Gastrocnemius medialis (tissue), 4 donors: Measurements from ENCODE around the gene KCNQ5. TPM values are rescaled to one million over a fixed set of nuclear protein-coding genes. Genes with fewer than 3 reads are reported as not detected.
A peak's percentile ranks its signal among the peaks of the same experiment; 100 is the strongest.

Experiments used
- ATAC-seq, 2 donors: fragments of 150-250 bp; one replicate each; pipeline ENCODE4 v1.9.1; 2016
- DNase-seq, 2 donors: peaks; one replicate each; pipeline ENCODE4 v3.0.0-alpha.2; 2019
- H3K27ac ChIP-seq, 4 donors: fragments of 200-600 bp; sonication (generic); 1 replicate in 1 of 4; 2 replicates in 3 of 4; pipeline ENCODE4 v1.5.1; 2016 to 2018; ENCODE audit warnings: mild to moderate bottlenecking in 2 of 4, moderate library complexity in 1 of 4
- H3K27me3 ChIP-seq, 3 donors: fragments of 200-600 bp; sonication (generic) in 2 of 3; 1 replicate in 1 of 3; 2 replicates in 2 of 3; pipeline versions ENCODE4 v1.5.1 to v1.6.0; 2016 to 2019; ENCODE audit warnings: mild to moderate bottlenecking in 1 of 3, moderate library complexity in 1 of 3
- H3K36me3 ChIP-seq, 2 donors: fragments of 200-600 bp; sonication (generic) in 1 of 2; one replicate each; pipeline ENCODE4 v1.5.1; 2017 to 2018
- H3K4me1 ChIP-seq, 2 donors: fragments of 200-600 bp; sonication (generic) in 1 of 2; one replicate each; pipeline ENCODE4 v1.5.1; 2016 to 2017; ENCODE audit warnings: mild to moderate bottlenecking in 2 of 2
- H3K4me3 ChIP-seq, 4 donors: fragments of 200-600 bp; sonication (generic) in 3 of 4; 1 replicate in 1 of 4; 2 replicates in 3 of 4; pipeline ENCODE4 v1.5.1; 2016 to 2019; ENCODE audit warnings: mild to moderate bottlenecking in 2 of 4
- H3K9me3 ChIP-seq, 3 donors: fragments of 200-600 bp; sonication (generic) in 2 of 3; 1 replicate in 1 of 3; 2 replicates in 2 of 3; pipeline ENCODE4 v1.5.1; 2016 to 2019
- POLR2A ChIP-seq, 2 donors: fragments of 450-650 bp; IDR thresholded peaks; one replicate each; pipeline ENCODE4 v1.6.1; 2017; ENCODE audit warnings: antibody characterized with exemption in 2 of 2, mild to moderate bottlenecking in 2 of 2, moderate library complexity in 2 of 2
- in situ Hi-C, 4 donors: fragments of 200-750 bp; cut with MboI; loops; one replicate each; pipeline versions ENCODE4 v1.15.0 to v1.8.0; 2017; ENCODE audit warnings: low sequenced_read_pairs in 4 of 4
- intact Hi-C: fragments of 100-400 bp; cut with DNase I; formaldehyde crosslinking; loops from one replicate; pipeline ENCODE4 v1.15.1; 2023; ENCODE audit warnings: low total_unique reads
- total RNA-seq, 4 donors: library from RNA; depleted of rRNA; stranded (reverse); fragments of >200 nt; gene quantifications; one replicate each; pipeline versions ENCODE4 v1.1.0 to v1.2.3, GENCODE V29; 2016
- TF ChIP-seq, protein P1 (sequence below), 5 experiments: fragments of 450-650 bp in 3 of 5; fragments of 200-600 bp in 2 of 5; sonication (generic) in 2 of 5; IDR thresholded peaks in 4 of 5; conservative IDR thresholded peaks in 1 of 5; 1 replicate in 4 of 5; 2 replicates in 1 of 5; pipeline ENCODE4 v1.5.1; 2016 to 2019; ENCODE audit warnings: antibody characterized with exemption in 5 of 5, mild to moderate bottlenecking in 3 of 5, moderate library complexity in 3 of 5

Gene KCNQ5
- total RNA-seq, 4 donors from 2014 or later, result 5.3 to 19.3 (median 15.1) TPM

DNA sequence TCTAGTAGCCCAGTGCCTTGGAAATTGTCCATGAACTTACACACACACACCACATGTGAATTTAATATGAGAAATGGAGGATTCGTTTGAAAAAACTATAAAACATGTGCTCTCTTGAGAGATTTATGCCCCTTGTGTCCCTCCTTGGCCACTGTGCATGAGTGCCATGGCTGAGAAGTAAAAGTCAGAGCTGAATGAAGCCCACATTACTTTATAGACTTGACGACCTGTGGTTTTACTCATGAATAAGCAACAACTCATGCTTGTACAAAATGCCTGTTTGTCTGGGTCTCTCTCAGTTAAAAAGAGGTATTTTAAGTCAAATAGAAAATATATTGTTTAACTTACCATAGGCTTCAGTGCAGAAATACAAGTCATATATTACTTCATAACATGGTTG lies 102.7 kb downstream of the KCNQ5 start:
- no peaks in the 10 kb centered on the region for H3K4me1 ChIP-seq
- in situ Hi-C loops, result no loop called here
- no peak for ATAC-seq

DNA sequence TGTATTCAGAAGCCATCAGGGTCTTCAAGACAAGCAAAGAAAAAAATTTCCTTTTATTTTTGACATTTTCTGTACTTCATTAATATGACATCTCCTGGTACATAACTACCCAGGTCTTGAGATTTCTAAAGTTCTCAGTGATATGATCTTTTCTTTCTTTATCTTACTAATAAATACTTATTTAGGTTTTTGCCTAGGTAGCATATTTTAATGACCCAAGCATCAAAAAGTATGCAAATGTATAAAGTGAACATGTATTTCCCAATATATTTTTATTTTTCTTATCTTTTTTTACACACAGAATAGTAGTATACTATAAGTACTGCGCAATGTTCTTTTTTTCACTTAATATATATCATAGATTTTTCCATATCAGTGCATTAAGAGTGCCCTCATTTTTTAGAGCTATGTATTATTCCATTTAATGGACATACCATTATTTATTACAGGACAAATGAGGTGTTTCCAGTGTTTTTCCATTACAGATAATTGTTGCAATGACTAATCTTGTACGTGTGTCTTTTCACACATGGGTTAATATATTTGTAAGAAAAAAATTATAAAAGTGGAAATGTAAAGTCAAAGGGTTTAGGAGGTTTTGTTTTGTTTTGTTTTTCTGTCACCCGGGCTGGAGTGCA lies 107.0 kb downstream of the KCNQ5 start:
- in situ Hi-C loops, result no loop called here
- TF ChIP-seq POLR2A (IDR thresholded peaks at IDR 0.05), result no peak
- TF ChIP-seq, protein P1, sequence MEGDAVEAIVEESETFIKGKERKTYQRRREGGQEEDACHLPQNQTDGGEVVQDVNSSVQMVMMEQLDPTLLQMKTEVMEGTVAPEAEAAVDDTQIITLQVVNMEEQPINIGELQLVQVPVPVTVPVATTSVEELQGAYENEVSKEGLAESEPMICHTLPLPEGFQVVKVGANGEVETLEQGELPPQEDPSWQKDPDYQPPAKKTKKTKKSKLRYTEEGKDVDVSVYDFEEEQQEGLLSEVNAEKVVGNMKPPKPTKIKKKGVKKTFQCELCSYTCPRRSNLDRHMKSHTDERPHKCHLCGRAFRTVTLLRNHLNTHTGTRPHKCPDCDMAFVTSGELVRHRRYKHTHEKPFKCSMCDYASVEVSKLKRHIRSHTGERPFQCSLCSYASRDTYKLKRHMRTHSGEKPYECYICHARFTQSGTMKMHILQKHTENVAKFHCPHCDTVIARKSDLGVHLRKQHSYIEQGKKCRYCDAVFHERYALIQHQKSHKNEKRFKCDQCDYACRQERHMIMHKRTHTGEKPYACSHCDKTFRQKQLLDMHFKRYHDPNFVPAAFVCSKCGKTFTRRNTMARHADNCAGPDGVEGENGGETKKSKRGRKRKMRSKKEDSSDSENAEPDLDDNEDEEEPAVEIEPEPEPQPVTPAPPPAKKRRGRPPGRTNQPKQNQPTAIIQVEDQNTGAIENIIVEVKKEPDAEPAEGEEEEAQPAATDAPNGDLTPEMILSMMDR (IDR thresholded peaks at IDR 0.05 in 4 of 5, conservative IDR thresholded peaks at IDR 0.05 in 1 of 5), result no peak

More for the DNA sequence above, 102.7 kb downstream of the KCNQ5 start:
- intact Hi-C loops, result no loop called here
- H3K27me3 ChIP-seq, result no peaks in the 10 kb centered on the region
- H3K9me3 ChIP-seq, result no peaks in the 10 kb centered on the region
- DNase-seq, result no peak
- H3K4me3 ChIP-seq, result no peak overlapping the region
- H3K27ac ChIP-seq, result no peak overlapping the region
- no peak for TF ChIP-seq POLR2A (IDR thresholded peaks at IDR 0.05)
- TF ChIP-seq, protein P1 (IDR thresholded peaks at IDR 0.05 in 4 of 5, conservative IDR thresholded peaks at IDR 0.05 in 1 of 5), result no peak
- no peaks in the 10 kb centered on the region for H3K36me3 ChIP-seq

DNA sequence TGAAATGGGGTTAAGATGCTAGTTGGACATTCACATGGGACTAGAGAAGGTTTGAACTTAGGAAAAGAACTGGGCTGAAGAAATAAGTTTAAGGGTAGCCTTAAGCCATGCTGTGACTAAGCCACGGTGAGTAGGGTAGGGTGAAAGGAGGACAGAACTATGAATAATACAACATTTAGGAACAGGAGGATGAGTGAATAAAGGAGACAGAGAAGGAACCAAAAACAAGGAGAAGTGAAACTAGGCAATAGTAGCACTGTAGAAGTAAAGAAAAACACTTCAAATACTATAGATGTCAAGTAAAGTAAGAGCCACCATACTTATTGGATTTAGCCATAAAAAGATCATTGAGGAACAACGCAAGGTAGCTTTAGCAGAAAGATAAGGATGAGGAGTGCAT lies 111.2 kb downstream of the KCNQ5 start:
- Histone ChIP-seq H3K9me3 (no peaks in the 10 kb centered on the region), H3K4me1 (peaks cover 0 to 3% of the 10 kb centered on the region in 2 donors), H3K27ac (no peak overlapping the region), H3K4me3 (no peak overlapping the region), H3K36me3 (no peaks in the 10 kb centered on the region), H3K27me3 (no peaks in the 10 kb centered on the region)
- intact Hi-C loops, result no loop called here
- TF ChIP-seq, protein P1 (IDR thresholded peaks at IDR 0.05 in 4 of 5, conservative IDR thresholded peaks at IDR 0.05 in 1 of 5), result no peak
- no peak for TF ChIP-seq POLR2A (IDR thresholded peaks at IDR 0.05)
- in situ Hi-C loops, result no loop called here
- ATAC-seq (no peak), DNase-seq (no peak)

More for the DNA sequence above, 107.0 kb downstream of the KCNQ5 start:
- Histone ChIP-seq H3K27me3 (no peaks in the 10 kb centered on the region), H3K27ac (no peak overlapping the region), H3K9me3 (no peaks in the 10 kb centered on the region), H3K36me3 (no peaks in the 10 kb centered on the region), H3K4me3 (no peak overlapping the region), H3K4me1 (peaks cover 0 to 3% of the 10 kb centered on the region in 2 donors)
- ATAC-seq, result no peak
- intact Hi-C loops, result no loop called here
- DNase-seq, result no peak

- no peaks in the 10 kb centered on the region for H3K36me3 ChIP-seq
- ATAC-seq, result no peak
- peaks cover 20 to 24% of the 10 kb centered on the region in 2 donors for H3K4me1 ChIP-seq
- in situ Hi-C loops (no loop called here), intact Hi-C loops (no loop called here)
- no peak overlapping the region for H3K4me3 ChIP-seq
- no peaks in the 10 kb centered on the region for H3K27me3 ChIP-seq
- no peak overlapping the region for H3K27ac ChIP-seq
- DNase-seq, result no peak
- TF ChIP-seq, protein P1 (IDR thresholded peaks at IDR 0.05 in 4 of 5, conservative IDR thresholded peaks at IDR 0.05 in 1 of 5), result no peak
- TF ChIP-seq POLR2A (IDR thresholded peaks at IDR 0.05), result no peak
- no peaks in the 10 kb centered on the region for H3K9me3 ChIP-seq
Measured at GRCh38 chr6:72738091-72738490, 116.2 kb downstream of the KCNQ5 start.

DNA sequence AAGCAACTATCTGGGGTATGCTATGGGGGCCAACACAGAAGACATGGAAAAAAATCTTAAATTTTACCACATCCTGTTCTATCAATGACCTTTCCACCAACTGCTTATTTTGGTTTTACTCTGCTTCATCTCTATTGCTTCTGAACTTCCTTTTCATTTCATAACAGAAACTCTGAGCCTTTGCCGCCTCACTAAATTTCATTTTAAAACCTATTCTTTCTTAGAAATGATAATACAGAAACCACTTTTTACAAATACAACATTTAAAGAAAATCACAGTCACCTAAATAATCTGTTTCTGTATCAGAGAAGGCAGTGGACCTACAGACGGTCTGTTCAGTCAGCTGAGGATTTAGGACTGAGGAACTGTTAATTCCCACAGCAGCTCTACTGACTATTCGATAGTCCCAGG lies 117.5 kb downstream of the KCNQ5 start:
- Histone ChIP-seq H3K4me1 (peaks cover 20 to 35% of the 10 kb centered on the region in 2 donors), H3K36me3 (no peaks in the 10 kb centered on the region), H3K27me3 (no peaks in the 10 kb centered on the region), H3K9me3 (no peaks in the 10 kb centered on the region), H3K27ac (peak overlapping the region in 3 of 4 donors; percentile 11 to 86 (median 78)), H3K4me3 (no peak overlapping the region)
- TF ChIP-seq POLR2A (IDR thresholded peaks at IDR 0.05), result no peak
- TF ChIP-seq, protein P1 (IDR thresholded peaks at IDR 0.05 in 4 of 5, conservative IDR thresholded peaks at IDR 0.05 in 1 of 5), result no peak
- ATAC-seq (no peak), DNase-seq (no peak)
- in situ Hi-C loops, result no loop called here
- intact Hi-C loops, result no loop called here
